ENCODE measurements around the gene FZD10. TPM values are rescaled to one million over a fixed set of nuclear protein-coding genes. Genes with fewer than 3 reads are reported as not detected.

FZD10 gene
- total RNA-seq, 1 experiment from 2014 or later: not detected

DNA sequence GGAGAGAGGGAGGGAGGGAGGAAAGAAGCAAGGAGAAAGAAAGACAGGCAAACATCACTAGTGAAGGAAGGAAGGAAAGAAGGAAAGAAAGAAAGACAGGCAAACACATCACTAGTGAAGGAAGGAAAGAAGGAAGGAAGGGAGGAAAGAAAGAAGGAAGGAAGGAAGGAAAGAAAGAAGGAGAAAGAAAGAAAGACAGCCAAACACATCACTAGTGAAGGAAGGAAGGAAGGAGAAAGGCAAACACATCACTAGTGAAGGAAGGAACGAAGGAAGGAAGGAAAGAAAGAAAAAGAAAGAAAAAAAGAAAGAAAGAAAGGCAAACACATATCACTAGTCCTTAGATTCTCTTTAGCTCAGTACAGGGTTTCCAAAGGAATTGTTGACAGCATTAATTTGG lies 5.3 kb downstream of the FZD10 start:
- Histone ChIP-seq H3K4me1 (replicated peaks; ENCODE audit: insufficient read depth) (no peaks in the 10 kb centered on the region), H3K9me2 (ENCODE audit: insufficient read depth) (no peaks in the 10 kb centered on the region), H3K9me3 (ENCODE audit: insufficient read depth, low read depth) (no peaks in the 10 kb centered on the region), H3F3A (ENCODE audit: insufficient read depth, low read depth) (no peaks in the 10 kb centered on the region), H4K20me1 (ENCODE audit: insufficient read depth) (no peaks in the 10 kb centered on the region), H3K36me3 (ENCODE audit: low read depth) (no peaks in the 10 kb centered on the region), H3K27me3 (ENCODE audit: insufficient read depth, low read depth) (0 out of 2 replicates have a peak, but pooled peaks cover 3% of the 10 kb centered on the region), H3K4me3 (no peak overlapping the region), H3K79me2 (ENCODE audit: low read depth) (no peaks in the 10 kb centered on the region), H2AFZ (no peak overlapping the region), H3K4me2 (no peak overlapping the region), H3K27ac (no peak overlapping the region)
- TF ChIP-seq EZH2 (IDR thresholded peaks at IDR 0.05; ENCODE audit: low read depth): no peak
- TF ChIP-seq, protein P1, sequence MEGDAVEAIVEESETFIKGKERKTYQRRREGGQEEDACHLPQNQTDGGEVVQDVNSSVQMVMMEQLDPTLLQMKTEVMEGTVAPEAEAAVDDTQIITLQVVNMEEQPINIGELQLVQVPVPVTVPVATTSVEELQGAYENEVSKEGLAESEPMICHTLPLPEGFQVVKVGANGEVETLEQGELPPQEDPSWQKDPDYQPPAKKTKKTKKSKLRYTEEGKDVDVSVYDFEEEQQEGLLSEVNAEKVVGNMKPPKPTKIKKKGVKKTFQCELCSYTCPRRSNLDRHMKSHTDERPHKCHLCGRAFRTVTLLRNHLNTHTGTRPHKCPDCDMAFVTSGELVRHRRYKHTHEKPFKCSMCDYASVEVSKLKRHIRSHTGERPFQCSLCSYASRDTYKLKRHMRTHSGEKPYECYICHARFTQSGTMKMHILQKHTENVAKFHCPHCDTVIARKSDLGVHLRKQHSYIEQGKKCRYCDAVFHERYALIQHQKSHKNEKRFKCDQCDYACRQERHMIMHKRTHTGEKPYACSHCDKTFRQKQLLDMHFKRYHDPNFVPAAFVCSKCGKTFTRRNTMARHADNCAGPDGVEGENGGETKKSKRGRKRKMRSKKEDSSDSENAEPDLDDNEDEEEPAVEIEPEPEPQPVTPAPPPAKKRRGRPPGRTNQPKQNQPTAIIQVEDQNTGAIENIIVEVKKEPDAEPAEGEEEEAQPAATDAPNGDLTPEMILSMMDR (conservative IDR thresholded peaks at IDR 0.05): no peak
- POLR2A ChIA-PET (ENCODE audit: unreplicated experiment): no interaction called here
- intact Hi-C loops (cut with micrococcal nuclease; ENCODE audit: unreplicated experiment): no loop called here
- DNase-seq: no peak
- CTCF ChIA-PET: no interaction called here
- BruUV-seq (replicated peaks): no TSS peak

DNA sequence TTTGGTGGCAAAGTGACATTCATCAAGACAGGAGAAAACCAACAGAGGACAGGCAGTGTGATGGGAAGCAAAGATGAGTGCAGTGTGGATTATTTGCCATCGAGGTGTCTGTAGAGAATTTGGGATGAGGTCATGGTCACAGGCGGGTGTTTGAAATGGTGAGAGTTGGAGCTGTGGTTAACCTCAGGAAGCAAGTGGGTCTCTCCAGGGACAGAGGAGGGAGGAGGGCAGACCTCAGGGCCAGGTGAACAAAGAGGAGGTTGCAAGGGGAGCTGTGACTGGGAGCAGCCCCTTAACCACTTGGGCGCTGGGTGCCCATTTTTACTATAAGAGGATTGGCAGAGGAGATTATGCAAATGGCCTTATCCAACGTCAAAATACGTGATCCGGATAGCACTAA lies 7.0 kb downstream of the FZD10 start:
- Histone ChIP-seq H3K27me3 (ENCODE audit: insufficient read depth, low read depth) (peaks cover 5% of the 10 kb centered on the region; the same call in 1 of the 2 replicates), H3K79me2 (ENCODE audit: low read depth) (no peaks in the 10 kb centered on the region), H3K9me2 (ENCODE audit: insufficient read depth) (no peaks in the 10 kb centered on the region), H3K4me1 (replicated peaks; ENCODE audit: insufficient read depth) (no peaks in the 10 kb centered on the region), H3K36me3 (ENCODE audit: low read depth) (no peaks in the 10 kb centered on the region), H2AFZ (no peak overlapping the region), H4K20me1 (ENCODE audit: insufficient read depth) (no peaks in the 10 kb centered on the region), H3K9me3 (ENCODE audit: insufficient read depth, low read depth) (no peaks in the 10 kb centered on the region), H3K4me2 (no peak overlapping the region), H3F3A (ENCODE audit: insufficient read depth, low read depth) (no peaks in the 10 kb centered on the region), H3K4me3 (no peak overlapping the region), H3K27ac (no peak overlapping the region)
- POLR2A ChIA-PET (ENCODE audit: unreplicated experiment): no interaction called here
- intact Hi-C loops (cut with micrococcal nuclease; ENCODE audit: unreplicated experiment): no loop called here
- no peak for DNase-seq
- TF ChIP-seq EZH2 (IDR thresholded peaks at IDR 0.05; ENCODE audit: low read depth): no peak
- TF ChIP-seq, protein P1 (conservative IDR thresholded peaks at IDR 0.05): no peak
- CTCF ChIA-PET: no interaction called here
- no TSS peak for BruUV-seq (replicated peaks)

DNA sequence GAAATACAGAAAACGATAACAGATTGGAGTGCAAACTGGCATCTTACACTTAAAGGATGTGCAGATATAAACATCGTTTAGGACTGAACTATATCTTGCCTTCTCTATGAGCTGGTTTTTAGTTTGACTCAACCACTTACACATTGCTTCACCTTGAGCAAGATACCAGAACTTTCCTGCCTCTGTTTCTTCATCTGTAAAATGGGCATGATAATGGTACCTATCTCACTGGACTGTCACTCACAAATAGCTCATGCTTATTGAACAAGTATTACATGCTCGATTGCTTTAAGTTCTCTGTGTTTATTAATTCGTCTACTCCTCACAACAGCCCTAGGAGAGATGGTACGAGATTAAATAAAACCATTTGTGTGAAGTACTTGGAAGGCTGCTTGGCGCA lies 7.7 kb downstream of the FZD10 start:
- BruUV-seq (replicated peaks): no TSS peak
- peaks cover 11% of the 10 kb centered on the region; the same call in 1 of the 2 replicates for H3K27me3 ChIP-seq (ENCODE audit: insufficient read depth, low read depth)
- H3K36me3 ChIP-seq (ENCODE audit: low read depth): no peaks in the 10 kb centered on the region
- intact Hi-C loops (cut with micrococcal nuclease; ENCODE audit: unreplicated experiment): no loop called here
- no peaks in the 10 kb centered on the region for H3F3A ChIP-seq (ENCODE audit: insufficient read depth, low read depth)
- no peaks in the 10 kb centered on the region for H3K9me2 ChIP-seq (ENCODE audit: insufficient read depth)
- no peak overlapping the region for H3K4me3 ChIP-seq
- H4K20me1 ChIP-seq (ENCODE audit: insufficient read depth): no peaks in the 10 kb centered on the region
- no peaks in the 10 kb centered on the region for H3K79me2 ChIP-seq (ENCODE audit: low read depth)
- no peaks in the 10 kb centered on the region for H3K4me1 ChIP-seq (replicated peaks; ENCODE audit: insufficient read depth)
- ChIA-PET CTCF (no interaction called here), POLR2A (ENCODE audit: unreplicated experiment) (no interaction called here)
- no peak overlapping the region for H3K4me2 ChIP-seq
- TF ChIP-seq EZH2 (IDR thresholded peaks at IDR 0.05; ENCODE audit: low read depth): no peak
- TF ChIP-seq, protein P1 (conservative IDR thresholded peaks at IDR 0.05): no peak
- no peaks in the 10 kb centered on the region for H3K9me3 ChIP-seq (ENCODE audit: insufficient read depth, low read depth)
- H2AFZ ChIP-seq: no peak overlapping the region
- no peak overlapping the region for H3K27ac ChIP-seq
- DNase-seq: no peak
